Parathyroid adenoma (tissue), 2 donors: Measurements from ENCODE around the gene NCBP1.

Experiments
- H2AFZ ChIP-seq: fragments of 300-600 bp; sonication (generic); one replicate; pipeline ENCODE4 v1.7.0; 2017; ENCODE audit warnings: antibody characterized with exemption, mild to moderate bottlenecking
- H3K27ac ChIP-seq: fragments of 300-600 bp; sonication (generic); one replicate; pipeline ENCODE4 v1.7.0; 2017
- H3K27me3 ChIP-seq: fragments of 300-600 bp; sonication (generic); one replicate; pipeline ENCODE4 v1.7.0; 2017; ENCODE audit warnings: low read length; ENCODE audit not compliant: control insufficient read depth, insufficient read depth
- H3K36me3 ChIP-seq: fragments of 300-600 bp; sonication (generic); one replicate; pipeline ENCODE4 v1.7.0; 2017; ENCODE audit warnings: low read length; ENCODE audit not compliant: control insufficient read depth, insufficient read depth
- H3K4me1 ChIP-seq: fragments of 300-600 bp; sonication (generic); one replicate; pipeline ENCODE4 v1.7.0; 2017; ENCODE audit warnings: control low read depth
- H3K4me2 ChIP-seq: fragments of 300-600 bp; sonication (generic); one replicate; pipeline ENCODE4 v1.7.0; 2017; ENCODE audit warnings: low read length
- H3K4me3 ChIP-seq: fragments of 300-600 bp; sonication (generic); one replicate; pipeline ENCODE4 v1.7.0; 2017; ENCODE audit warnings: low read depth, low read length
- H3K79me2 ChIP-seq: fragments of 300-600 bp; sonication (generic); one replicate; pipeline ENCODE4 v1.7.0; 2017; ENCODE audit warnings: control low read depth
- H3K9ac ChIP-seq: fragments of 300-600 bp; sonication (generic); one replicate; pipeline ENCODE4 v1.7.0; 2017; ENCODE audit warnings: mild to moderate bottlenecking
- H3K9me3 ChIP-seq: fragments of 300-600 bp; sonication (generic); one replicate; pipeline ENCODE4 v1.7.0; 2017; ENCODE audit warnings: low read length; ENCODE audit not compliant: control insufficient read depth
- TF ChIP-seq, protein P1 (sequence below): fragments of 300-600 bp; sonication (generic); IDR thresholded peaks from one replicate; pipeline ENCODE4 v1.7.0; 2017; ENCODE audit warnings: antibody characterized with exemption, mild to moderate bottlenecking
- donor health status: primary hyperparathyroidism.

Gene NCBP1

GRCh38 chr9:97706246-97706645 is 72.6 kb downstream of the NCBP1 start:
- Histone ChIP-seq H3K4me2 (no peak overlapping the region), H3K4me1 (no peaks in the 10 kb centered on the region), H3K27ac (no peak overlapping the region), H3K9ac (no peak overlapping the region), H3K79me2 (no peaks in the 10 kb centered on the region), H3K36me3 (no peaks in the 10 kb centered on the region), H2AFZ (no peak overlapping the region), H3K9me3 (no peaks in the 10 kb centered on the region), H3K4me3 (no peak overlapping the region), H3K27me3 (no peaks in the 10 kb centered on the region)
- TF ChIP-seq, protein P1, sequence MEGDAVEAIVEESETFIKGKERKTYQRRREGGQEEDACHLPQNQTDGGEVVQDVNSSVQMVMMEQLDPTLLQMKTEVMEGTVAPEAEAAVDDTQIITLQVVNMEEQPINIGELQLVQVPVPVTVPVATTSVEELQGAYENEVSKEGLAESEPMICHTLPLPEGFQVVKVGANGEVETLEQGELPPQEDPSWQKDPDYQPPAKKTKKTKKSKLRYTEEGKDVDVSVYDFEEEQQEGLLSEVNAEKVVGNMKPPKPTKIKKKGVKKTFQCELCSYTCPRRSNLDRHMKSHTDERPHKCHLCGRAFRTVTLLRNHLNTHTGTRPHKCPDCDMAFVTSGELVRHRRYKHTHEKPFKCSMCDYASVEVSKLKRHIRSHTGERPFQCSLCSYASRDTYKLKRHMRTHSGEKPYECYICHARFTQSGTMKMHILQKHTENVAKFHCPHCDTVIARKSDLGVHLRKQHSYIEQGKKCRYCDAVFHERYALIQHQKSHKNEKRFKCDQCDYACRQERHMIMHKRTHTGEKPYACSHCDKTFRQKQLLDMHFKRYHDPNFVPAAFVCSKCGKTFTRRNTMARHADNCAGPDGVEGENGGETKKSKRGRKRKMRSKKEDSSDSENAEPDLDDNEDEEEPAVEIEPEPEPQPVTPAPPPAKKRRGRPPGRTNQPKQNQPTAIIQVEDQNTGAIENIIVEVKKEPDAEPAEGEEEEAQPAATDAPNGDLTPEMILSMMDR: no peak

GRCh38 chr9:97710356-97711222 is 77.0 kb downstream of the NCBP1 start:
- Histone ChIP-seq H3K79me2 (no peaks in the 10 kb centered on the region), H3K4me1 (no peaks in the 10 kb centered on the region), H3K4me3 (no peak overlapping the region), H2AFZ (no peak overlapping the region), H3K36me3 (no peaks in the 10 kb centered on the region), H3K9me3 (no peaks in the 10 kb centered on the region), H3K9ac (no peak overlapping the region), H3K27ac (no peak overlapping the region), H3K4me2 (no peak overlapping the region), H3K27me3 (no peaks in the 10 kb centered on the region)
- TF ChIP-seq, protein P1: peak; percentile 67

GRCh38 chr9:97711223-97711626 is 77.6 kb downstream of the NCBP1 start:
- Histone ChIP-seq H3K79me2 (no peaks in the 10 kb centered on the region), H3K9ac (no peak overlapping the region), H2AFZ (no peak overlapping the region), H3K9me3 (no peaks in the 10 kb centered on the region), H3K27ac (no peak overlapping the region), H3K4me2 (no peak overlapping the region), H3K4me1 (no peaks in the 10 kb centered on the region), H3K4me3 (no peak overlapping the region), H3K27me3 (no peaks in the 10 kb centered on the region), H3K36me3 (no peaks in the 10 kb centered on the region)
- TF ChIP-seq, protein P1: no peak

- H3K9ac ChIP-seq: no peak overlapping the region
- TF ChIP-seq, protein P1: no peak
Observed at GRCh38 chr9:97714435-97714834, 80.8 kb downstream of the NCBP1 start.

GRCh38 chr9:97717866-97718265 is 84.2 kb downstream of the NCBP1 start:
- no peak overlapping the region for H3K4me3 ChIP-seq
- no peaks in the 10 kb centered on the region for H3K27me3 ChIP-seq
- H3K4me1 ChIP-seq: no peaks in the 10 kb centered on the region
- H3K9ac ChIP-seq: no peak overlapping the region
- H3K79me2 ChIP-seq: no peaks in the 10 kb centered on the region
- H3K27ac ChIP-seq: no peak overlapping the region
- no peak overlapping the region for H3K4me2 ChIP-seq
- TF ChIP-seq, protein P1: no peak
- H3K36me3 ChIP-seq: no peaks in the 10 kb centered on the region
- no peak overlapping the region for H2AFZ ChIP-seq
- no peaks in the 10 kb centered on the region for H3K9me3 ChIP-seq

More at GRCh38 chr9:97714435-97714834, 80.8 kb downstream of the NCBP1 start:
- Histone ChIP-seq H3K4me2 (no peak overlapping the region), H3K4me3 (no peak overlapping the region), H3K27ac (no peak overlapping the region), H3K36me3 (no peaks in the 10 kb centered on the region), H3K79me2 (no peaks in the 10 kb centered on the region), H2AFZ (no peak overlapping the region), H3K4me1 (no peaks in the 10 kb centered on the region), H3K9me3 (no peaks in the 10 kb centered on the region), H3K27me3 (no peaks in the 10 kb centered on the region)
